Neural cell (in vitro differentiated cells): ENCODE measurements around the gene NCOA7. TPM values are rescaled to one million over a fixed set of nuclear protein-coding genes. Genes with fewer than 3 reads are reported as not detected.

Experiments used
- H2AFZ ChIP-seq: fragments of 200-600, 300-800 bp; sonication (generic), shearing (Covaris generic); 2 replicates; pipeline ENCODE4 v1.6.0; 2014; ENCODE audit warnings: low read depth, mild to moderate bottlenecking, antibody characterized with exemption, low read length, moderate library complexity
- H3F3A ChIP-seq: fragments of 200-600 bp; shearing (Covaris generic); 2 replicates; pipeline ENCODE4 v1.6.1; 2016; ENCODE audit warnings: mild to moderate bottlenecking, moderate library complexity, mixed read lengths, antibody characterized with exemption, low read length; ENCODE audit not compliant: insufficient read depth, poor library complexity, severe bottlenecking
- H3K27ac ChIP-seq: fragments of 200-600, 300-800 bp; sonication (generic), shearing (Covaris generic); 2 replicates; pipeline ENCODE4 v1.5.1; 2014; ENCODE audit warnings: mild to moderate bottlenecking, low read length, moderate library complexity
- H3K27me3 ChIP-seq: fragments of 300-800, 200-600 bp; sonication (generic), shearing (Covaris generic); 2 replicates; pipeline ENCODE4 v1.6.0; 2014; ENCODE audit warnings: mild to moderate bottlenecking, low read depth, low read length, moderate library complexity; ENCODE audit not compliant: insufficient read depth
- H3K36me3 ChIP-seq: fragments of 300-800, 200-600 bp; sonication (generic), shearing (Covaris generic); 2 replicates; pipeline ENCODE4 v1.5.1; 2014; ENCODE audit warnings: mild to moderate bottlenecking, antibody characterized with exemption, low read length, moderate library complexity; ENCODE audit not compliant: insufficient read depth
- H3K4me2 ChIP-seq: fragments of 300-800, 200-600 bp; sonication (generic), shearing (Covaris generic); 2 replicates; pipeline ENCODE4 v1.6.0; 2014; ENCODE audit warnings: mild to moderate bottlenecking, low read length
- H3K4me3 ChIP-seq: fragments of 300-800, 200-600 bp; sonication (generic), shearing (Covaris generic); 2 replicates; pipeline ENCODE4 v1.5.1; 2014; ENCODE audit warnings: mild to moderate bottlenecking, low read length, moderate library complexity
- H3K79me2 ChIP-seq: fragments of 200-600 bp; shearing (Covaris generic); replicated peaks from 2 replicates; pipeline ENCODE4 v1.6.0; 2014; ENCODE audit warnings: mild to moderate bottlenecking, low read length, moderate library complexity; ENCODE audit not compliant: insufficient read depth
- H3K9ac ChIP-seq: fragments of 300-800, 200-600 bp; sonication (generic), shearing (Covaris generic); 2 replicates; pipeline ENCODE4 v1.6.1; 2016; ENCODE audit warnings: mild to moderate bottlenecking, low read length, mixed read lengths
- H3K9me2 ChIP-seq: fragments of 200-600 bp; shearing (Covaris generic); 2 replicates; pipeline ENCODE4 v1.6.1; 2016; ENCODE audit warnings: mild to moderate bottlenecking, low read length, mixed read lengths; ENCODE audit not compliant: insufficient read depth
- H3K9me3 ChIP-seq: fragments of 200-600, 300-800 bp; sonication (generic), shearing (Covaris generic); 2 replicates; pipeline ENCODE4 v1.6.1; 2016; ENCODE audit warnings: mild to moderate bottlenecking, mixed run types, low read length, moderate library complexity, mixed read lengths
- H4K20me1 ChIP-seq: fragments of 200-600 bp; shearing (Covaris generic); 2 replicates; pipeline ENCODE4 v1.6.1; 2016; ENCODE audit warnings: mild to moderate bottlenecking, mixed run types; ENCODE audit not compliant: insufficient read depth
- EZH2 ChIP-seq: fragments of 200-600, 300-800 bp; shearing (Covaris generic), sonication (generic); IDR thresholded peaks from 2 replicates; pipeline ENCODE4 v1.6.1; 2014; ENCODE audit warnings: antibody characterized with exemption, low read length, borderline replicate concordance, mild to moderate bottlenecking; ENCODE audit not compliant: insufficient read depth, poor library complexity, severe bottlenecking
- MXI1 ChIP-seq: fragments of 450-650 bp; conservative IDR thresholded peaks from 2 replicates; pipeline ENCODE4 v1.6.1; 2014; ENCODE audit warnings: antibody characterized with exemption, mild to moderate bottlenecking; ENCODE audit not compliant: poor library complexity, severe bottlenecking
- RAD21 ChIP-seq: fragments of 450-650 bp; conservative IDR thresholded peaks from 2 replicates; pipeline ENCODE4 v1.6.1; 2014; ENCODE audit warnings: antibody characterized with exemption, mild to moderate bottlenecking, moderate library complexity
- SMC3 ChIP-seq: fragments of 450-650 bp; conservative IDR thresholded peaks from 2 replicates; pipeline ENCODE4 v1.6.1; 2014; ENCODE audit warnings: antibody characterized with exemption, mild to moderate bottlenecking, moderate library complexity; ENCODE audit not compliant: poor library complexity
- TAF1 ChIP-seq: IDR thresholded peaks from 2 replicates; pipeline ENCODE4 v1.6.1; 2012; ENCODE audit warnings: low read depth
- polyA plus RNA-seq: library from polyadenylated mRNA; depleted of rRNA; stranded (reverse); fragments of >200 nt; gene quantifications from 2 replicates; pipeline ENCODE4 v1.2.3, GENCODE V29; 2014
- TF ChIP-seq, protein P1 (sequence below): IDR thresholded peaks from 2 replicates; pipeline ENCODE4 v1.6.1; 2012; ENCODE audit warnings: borderline replicate concordance

Gene NCOA7
- polyA plus RNA-seq, 1 donor from 2014 or later: 17.1 TPM

DNA sequence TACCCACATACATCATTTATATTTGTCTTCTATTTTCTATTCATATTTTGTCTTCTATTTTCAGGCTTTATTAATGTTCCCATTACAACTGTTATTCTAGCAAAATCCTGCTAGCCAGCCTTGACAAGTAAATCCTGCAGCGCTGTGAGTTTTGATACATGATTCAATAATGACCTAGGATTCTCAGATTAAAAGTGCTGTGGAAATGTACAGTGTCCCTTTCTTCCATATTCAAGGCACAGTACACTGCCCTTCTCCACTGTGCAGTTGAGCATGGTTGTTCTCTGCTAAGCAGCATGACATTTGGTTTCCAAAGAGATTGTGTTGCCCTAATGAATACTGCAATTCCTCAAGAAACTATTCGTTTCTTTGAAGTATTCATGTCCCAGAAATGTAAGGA, 47.2 kb upstream of the NCOA7 start:
- Histone ChIP-seq H3F3A (no peaks in the 10 kb centered on the region), H3K9ac (no peak overlapping the region), H3K4me3 (no peak overlapping the region), H3K36me3 (no peaks in the 10 kb centered on the region), H2AFZ (no peak overlapping the region), H3K9me3 (no peaks in the 10 kb centered on the region), H4K20me1 (no peaks in the 10 kb centered on the region), H3K27me3 (peaks cover 64% of the 10 kb centered on the region), H3K79me2 (no peaks in the 10 kb centered on the region), H3K4me2 (no peak overlapping the region), H3K9me2 (no peaks in the 10 kb centered on the region), H3K27ac (no peak overlapping the region)
- TF ChIP-seq TAF1 (no peak), SMC3 (no peak)
- TF ChIP-seq, protein P1, sequence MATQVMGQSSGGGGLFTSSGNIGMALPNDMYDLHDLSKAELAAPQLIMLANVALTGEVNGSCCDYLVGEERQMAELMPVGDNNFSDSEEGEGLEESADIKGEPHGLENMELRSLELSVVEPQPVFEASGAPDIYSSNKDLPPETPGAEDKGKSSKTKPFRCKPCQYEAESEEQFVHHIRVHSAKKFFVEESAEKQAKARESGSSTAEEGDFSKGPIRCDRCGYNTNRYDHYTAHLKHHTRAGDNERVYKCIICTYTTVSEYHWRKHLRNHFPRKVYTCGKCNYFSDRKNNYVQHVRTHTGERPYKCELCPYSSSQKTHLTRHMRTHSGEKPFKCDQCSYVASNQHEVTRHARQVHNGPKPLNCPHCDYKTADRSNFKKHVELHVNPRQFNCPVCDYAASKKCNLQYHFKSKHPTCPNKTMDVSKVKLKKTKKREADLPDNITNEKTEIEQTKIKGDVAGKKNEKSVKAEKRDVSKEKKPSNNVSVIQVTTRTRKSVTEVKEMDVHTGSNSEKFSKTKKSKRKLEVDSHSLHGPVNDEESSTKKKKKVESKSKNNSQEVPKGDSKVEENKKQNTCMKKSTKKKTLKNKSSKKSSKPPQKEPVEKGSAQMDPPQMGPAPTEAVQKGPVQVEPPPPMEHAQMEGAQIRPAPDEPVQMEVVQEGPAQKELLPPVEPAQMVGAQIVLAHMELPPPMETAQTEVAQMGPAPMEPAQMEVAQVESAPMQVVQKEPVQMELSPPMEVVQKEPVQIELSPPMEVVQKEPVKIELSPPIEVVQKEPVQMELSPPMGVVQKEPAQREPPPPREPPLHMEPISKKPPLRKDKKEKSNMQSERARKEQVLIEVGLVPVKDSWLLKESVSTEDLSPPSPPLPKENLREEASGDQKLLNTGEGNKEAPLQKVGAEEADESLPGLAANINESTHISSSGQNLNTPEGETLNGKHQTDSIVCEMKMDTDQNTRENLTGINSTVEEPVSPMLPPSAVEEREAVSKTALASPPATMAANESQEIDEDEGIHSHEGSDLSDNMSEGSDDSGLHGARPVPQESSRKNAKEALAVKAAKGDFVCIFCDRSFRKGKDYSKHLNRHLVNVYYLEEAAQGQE: no peak

DNA sequence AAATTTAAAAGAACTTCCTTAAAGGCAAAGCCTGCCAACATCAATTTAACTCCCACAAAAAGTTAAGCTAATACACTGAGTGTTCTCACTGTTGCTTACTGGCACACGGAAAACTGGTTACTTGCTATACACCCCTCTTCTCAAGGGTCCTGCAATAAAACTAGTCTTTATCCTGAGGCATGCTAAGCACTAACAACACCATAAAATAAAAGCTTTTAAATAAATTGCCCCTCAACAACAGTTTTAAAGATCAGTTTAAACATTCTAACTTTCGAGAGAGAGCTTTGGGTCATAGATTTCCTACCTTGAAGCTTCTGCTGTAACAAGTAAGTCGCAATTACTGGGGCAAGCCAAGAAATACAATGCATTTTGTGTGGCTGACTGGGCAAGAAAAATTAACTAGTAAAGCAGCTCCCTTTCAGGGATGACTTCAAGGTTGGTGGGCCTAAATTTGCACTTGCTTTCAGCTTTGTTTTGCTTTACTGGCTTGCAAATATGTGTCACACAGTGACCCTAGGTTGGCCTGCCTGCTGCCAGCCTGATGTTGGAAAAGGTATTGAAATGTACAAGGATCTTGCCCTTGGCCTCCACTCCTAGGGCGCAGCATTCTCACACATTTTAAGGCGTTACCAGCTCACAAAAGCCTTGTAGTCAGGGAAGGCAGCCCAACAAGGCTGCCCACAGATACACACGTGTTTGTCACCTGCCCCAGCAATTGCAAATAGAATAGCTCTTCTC, 45.3 kb upstream of the NCOA7 start:
- Histone ChIP-seq H3K4me2 (no peak overlapping the region), H3K9me3 (no peaks in the 10 kb centered on the region), H4K20me1 (no peaks in the 10 kb centered on the region), H2AFZ (no peak overlapping the region), H3K36me3 (no peaks in the 10 kb centered on the region), H3K27me3 (peaks cover 81% of the 10 kb centered on the region), H3K9ac (no peak overlapping the region), H3K9me2 (no peaks in the 10 kb centered on the region), H3K4me3 (no peak overlapping the region), H3F3A (no peaks in the 10 kb centered on the region), H3K27ac (no peak overlapping the region), H3K79me2 (no peaks in the 10 kb centered on the region)
- TF ChIP-seq EZH2: no peak
- no peak for TF ChIP-seq RAD21
- no peak for TF ChIP-seq MXI1
- TF ChIP-seq, protein P1: no peak
